ENCODE results near the gene POP4.

POP4 gene

GRCh38 chr19:29569038-29569911, 36.8 kb upstream of the POP4 start:
- Histone ChIP-seq H3K9ac (ENCODE audit: low read depth, low read length) (no peak overlapping the region), H3K27ac (ENCODE audit: low read length) (no peak overlapping the region), H3K27me3 (ENCODE audit: insufficient read depth, low read length, poor library complexity) (peaks cover 6% of the 10 kb centered on the region), H2AFZ (ENCODE audit: low read depth, low read length) (no peak overlapping the region), H3K4me3 (ENCODE audit: low read depth in 1 of 2, low read length in 2 of 2) (no peak overlapping the region), H3K4me2 (ENCODE audit: insufficient read depth, low read length) (no peak overlapping the region), H3K36me3 (ENCODE audit: insufficient read depth, low read length) (no peaks in the 10 kb centered on the region), H3K79me2 (ENCODE audit: insufficient read depth, low read length) (no peaks in the 10 kb centered on the region), H4K20me1 (ENCODE audit: insufficient read depth, low read length) (no peaks in the 10 kb centered on the region), H3K4me1 (ENCODE audit: insufficient read depth, low read length) (no peaks in the 10 kb centered on the region), H3K9me3 (ENCODE audit: insufficient read depth, low read length, severe bottlenecking) (no peaks in the 10 kb centered on the region)
- ATAC-seq (ENCODE audit: insufficient read depth, low read depth): no peak
- TF ChIP-seq EZH2 (IDR thresholded peaks at IDR 0.05; ENCODE audit: borderline replicate concordance, low read depth, low read length, severe bottlenecking) (no peak), CTCF (IDR thresholded peaks at IDR 0.05; ENCODE audit: borderline replicate concordance, extremely low read depth, low read length, poor library complexity, severe bottlenecking) (no peak)
- no peak for DNase-seq

- Histone ChIP-seq H3K4me1 (ENCODE audit: insufficient read depth, low read length) (no peaks in the 10 kb centered on the region), H3K4me2 (ENCODE audit: insufficient read depth, low read length) (no peak overlapping the region), H3K27ac (ENCODE audit: low read length) (no peak overlapping the region), H3K79me2 (ENCODE audit: insufficient read depth, low read length) (no peaks in the 10 kb centered on the region), H4K20me1 (ENCODE audit: insufficient read depth, low read length) (no peaks in the 10 kb centered on the region; the same call in 1 of the 2 replicates), H3K27me3 (ENCODE audit: insufficient read depth, low read length, poor library complexity) (peaks cover 12% of the 10 kb centered on the region), H3K9me3 (ENCODE audit: insufficient read depth, low read length, severe bottlenecking) (no peaks in the 10 kb centered on the region), H3K4me3 (ENCODE audit: low read depth in 1 of 2, low read length in 2 of 2) (no peak overlapping the region), H3K36me3 (ENCODE audit: insufficient read depth, low read length) (no peaks in the 10 kb centered on the region), H3K9ac (ENCODE audit: low read depth, low read length) (no peak overlapping the region), H2AFZ (ENCODE audit: low read depth, low read length) (no peak overlapping the region)
- DNase-seq (no peak), ATAC-seq (ENCODE audit: insufficient read depth, low read depth) (no peak)
- TF ChIP-seq EZH2 (IDR thresholded peaks at IDR 0.05; ENCODE audit: borderline replicate concordance, low read depth, low read length, severe bottlenecking) (no peak), CTCF (IDR thresholded peaks at IDR 0.05; ENCODE audit: borderline replicate concordance, extremely low read depth, low read length, poor library complexity, severe bottlenecking) (no peak)
Measured at GRCh38 chr19:29571181-29571580, 34.9 kb upstream of the POP4 start.

GRCh38 chr19:29573486-29573885, 32.6 kb upstream of the POP4 start:
- H3K9ac ChIP-seq (ENCODE audit: low read depth, low read length): no peak overlapping the region
- H3K27me3 ChIP-seq (ENCODE audit: insufficient read depth, low read length, poor library complexity): peaks cover 12% of the 10 kb centered on the region
- no peak overlapping the region for H3K4me3 ChIP-seq (ENCODE audit: low read depth in 1 of 2, low read length in 2 of 2)
- no peak overlapping the region for H2AFZ ChIP-seq (ENCODE audit: low read depth, low read length)
- H3K36me3 ChIP-seq (ENCODE audit: insufficient read depth, low read length): no peaks in the 10 kb centered on the region
- H3K27ac ChIP-seq (ENCODE audit: low read length): no peak overlapping the region
- TF ChIP-seq CTCF (IDR thresholded peaks at IDR 0.05; ENCODE audit: borderline replicate concordance, extremely low read depth, low read length, poor library complexity, severe bottlenecking) (no peak), EZH2 (IDR thresholded peaks at IDR 0.05; ENCODE audit: borderline replicate concordance, low read depth, low read length, severe bottlenecking) (no peak)
- no peaks in the 10 kb centered on the region for H3K9me3 ChIP-seq (ENCODE audit: insufficient read depth, low read length, severe bottlenecking)
- ATAC-seq (ENCODE audit: insufficient read depth, low read depth) (no peak), DNase-seq (no peak)
- H3K4me2 ChIP-seq (ENCODE audit: insufficient read depth, low read length): no peak overlapping the region
- H3K79me2 ChIP-seq (ENCODE audit: insufficient read depth, low read length): no peaks in the 10 kb centered on the region
- no peaks in the 10 kb centered on the region for H3K4me1 ChIP-seq (ENCODE audit: insufficient read depth, low read length)
- no peaks in the 10 kb centered on the region; the same call in 1 of the 2 replicates for H4K20me1 ChIP-seq (ENCODE audit: insufficient read depth, low read length)

Measured in DND-41 (cell line).